Middle frontal gyrus (tissue), 1 donor: ENCODE results near the gene GHRHR.

Experiments
- DNase-seq: peaks from one replicate; pipeline ENCODE4 v3.0.0-alpha.2; 2015; ENCODE audit warnings: low spot score; ENCODE audit errors: extremely low spot score

GHRHR gene

GRCh38 chr7:30963842-30964241 lies at the start of gene GHRHR:
Gene GHRHR (plus strand): TSS chr7:30963953. CDS start chr7:30964069, 116 bp downstream.
- no peak for DNase-seq

- no peak for DNase-seq
Measured at GRCh38 chr7:30914596-30914995, 49.2 kb upstream of the GHRHR start.

GRCh38 chr7:30915005-30915601 lies 48.6 kb upstream of the GHRHR start:
- no peak for DNase-seq

GRCh38 chr7:30915751-30916150 lies 48.0 kb upstream of the GHRHR start:
- no peak for DNase-seq

GRCh38 chr7:30916255-30916654 lies 47.5 kb upstream of the GHRHR start:
- DNase-seq: no peak

- no peak for DNase-seq
Measured at GRCh38 chr7:30916767-30917166, 47.0 kb upstream of the GHRHR start.

GRCh38 chr7:30917216-30917893 lies 46.4 kb upstream of the GHRHR start:
- DNase-seq: no peak

- DNase-seq: no peak
Measured at GRCh38 chr7:30918676-30919075, 45.1 kb upstream of the GHRHR start.

- no peak for DNase-seq
Measured at GRCh38 chr7:30920021-30920583, 43.7 kb upstream of the GHRHR start.

- DNase-seq: no peak
Measured at GRCh38 chr7:30920584-30921539, 42.9 kb upstream of the GHRHR start.

GRCh38 chr7:30921540-30922401 lies 42.0 kb upstream of the GHRHR start:
- no peak for DNase-seq

- no peak for DNase-seq
Measured at GRCh38 chr7:30922596-30922995, 41.2 kb upstream of the GHRHR start.

- no peak for DNase-seq
Measured at GRCh38 chr7:30923009-30923773, 40.6 kb upstream of the GHRHR start.

- no peak for DNase-seq
Measured at GRCh38 chr7:30923774-30924413, 39.9 kb upstream of the GHRHR start.

GRCh38 chr7:30924624-30925023 lies 39.1 kb upstream of the GHRHR start:
- no peak for DNase-seq

- DNase-seq: no peak
Measured at GRCh38 chr7:30925117-30925516, 38.6 kb upstream of the GHRHR start.

GRCh38 chr7:30925913-30926312 lies 37.8 kb upstream of the GHRHR start:
- DNase-seq: no peak

GRCh38 chr7:30926313-30926712 lies 37.4 kb upstream of the GHRHR start:
- DNase-seq: no peak

- no peak for DNase-seq
Measured at GRCh38 chr7:30927040-30927439, 36.7 kb upstream of the GHRHR start.

GRCh38 chr7:30927559-30927958 lies 36.2 kb upstream of the GHRHR start:
- DNase-seq: no peak
